Panc1 (cell line): ENCODE data around the gene GNA12. TPM values are rescaled to one million over a fixed set of nuclear protein-coding genes. Genes with fewer than 3 reads are reported as not detected.

ENCODE experiments used
- ATAC-seq: fragments of 200-7000 bp; cut with Tn5 transposase; 2 replicates; pipeline ENCODE4 v1.9.1; 2020; ENCODE audit warnings: mild to moderate bottlenecking, moderate library complexity
- BruUV-seq: library from RNA; stranded (reverse); fragments of 400-500 nt; replicated peaks from 2 replicates; lab custom pipeline; 2021; lab: Mats Ljungman, UMichigan
- CTCF ChIA-PET: fragments of 300-600 bp; sonication (Branson Sonifier 250); formaldehyde crosslinking; loops from one replicate; lab custom pipeline; 2022; ENCODE audit warnings: antibody characterized with exemption; lab: Charles Lee
- POLR2A ChIA-PET: fragments of 300-600 bp; sonication (Branson Sonifier 250); formaldehyde crosslinking; loops from one replicate; lab custom pipeline; 2022; ENCODE audit warnings: antibody characterized with exemption; lab: Charles Lee
- DNase-seq: peaks from one replicate; pipeline ENCODE4 v3.0.0-alpha.2; 2010; ENCODE audit warnings: low read depth, low spot score
- H3K27ac ChIP-seq: 2 replicates; pipeline ENCODE4 v1.5.1; 2011; ENCODE audit warnings: mild to moderate bottlenecking, low read length, inconsistent platforms
- H3K27me3 ChIP-seq: fragments of 200-500 bp; sonication (Bioruptor generic); 2 replicates; pipeline ENCODE4 v1.6.0; 2014; ENCODE audit warnings: low read length, inconsistent platforms; ENCODE audit not compliant: control insufficient read depth, insufficient read depth
- H3K36me3 ChIP-seq: fragments of 200-500 bp; sonication (Bioruptor generic); 2 replicates; pipeline ENCODE4 v1.5.1; 2014; ENCODE audit warnings: inconsistent platforms, mild to moderate bottlenecking, low read length, moderate library complexity; ENCODE audit not compliant: control insufficient read depth, insufficient read depth
- H3K4me1 ChIP-seq: 2 replicates; pipeline ENCODE4 v1.5.1; 2011; ENCODE audit warnings: inconsistent platforms, mild to moderate bottlenecking, low read length, moderate library complexity; ENCODE audit not compliant: control insufficient read depth, insufficient read depth
- H3K4me3 ChIP-seq, 2 experiments: 2 replicates each; pipeline ENCODE4 v1.5.1; 2011 to 2012; ENCODE audit warnings: low read depth in 2 of 2, low read length in 2 of 2, mild to moderate bottlenecking in 2 of 2, inconsistent platforms in 1 of 2, moderate library complexity in 1 of 2
- H3K9me3 ChIP-seq: fragments of 200-500 bp; sonication (Bioruptor generic); 2 replicates; pipeline ENCODE4 v1.5.1; 2014; ENCODE audit warnings: low read depth, mild to moderate bottlenecking, inconsistent platforms, low read length, moderate library complexity; ENCODE audit not compliant: control insufficient read depth, insufficient read depth
- CTCF ChIP-seq: fragments of 450-650 bp; IDR thresholded peaks from 2 replicates; pipeline ENCODE4 v1.5.1; 2017; ENCODE audit warnings: mild to moderate bottlenecking
- POLR2AphosphoS5 ChIP-seq: IDR thresholded peaks from 2 replicates; pipeline ENCODE4 v1.6.1; 2012; ENCODE audit warnings: mild to moderate bottlenecking, low read depth, low read length, moderate library complexity
- SIN3A ChIP-seq: IDR thresholded peaks from 2 replicates; pipeline ENCODE4 v1.6.1; 2012; ENCODE audit warnings: low read depth, mild to moderate bottlenecking, low read length, moderate library complexity, borderline replicate concordance; ENCODE audit not compliant: insufficient read depth
- TCF7L2 ChIP-seq: IDR thresholded peaks from 2 replicates; pipeline ENCODE4 v1.6.1; 2011; ENCODE audit warnings: mild to moderate bottlenecking, low read depth, low read length, inconsistent platforms
- in situ Hi-C: cut with HindIII; loops from 2 replicates; pipeline ENCODE4 v1.10.0; 2016; ENCODE audit warnings: low sequenced_read_pairs, low pct_unique_long_range_greater_than_20kb
- intact Hi-C: fragments of 100-400 bp; cut with micrococcal nuclease; formaldehyde crosslinking; loops from one replicate; pipeline ENCODE4 v1.10.0; 2022; ENCODE audit not compliant: unreplicated experiment
- total RNA-seq: library from RNA; stranded (reverse); gene quantifications from one replicate; pipeline ENCODE4 v1.2.1, GENCODE V29; 2021; ENCODE audit not compliant: unreplicated experiment
- TF ChIP-seq, protein P1 (sequence below), 2 experiments: IDR thresholded peaks; 2 replicates each; pipeline ENCODE4 v1.6.1; 2011 to 2012; ENCODE audit warnings: low read depth in 2 of 2, control low read depth in 1 of 2, low read length in 1 of 2, mild to moderate bottlenecking in 1 of 2, moderate library complexity in 1 of 2; ENCODE audit not compliant: insufficient read depth in 1 of 2

Gene GNA12
- total RNA-seq, 1 experiment from 2014 or later, result 139 TPM

GRCh38 chr7:2718296-2718965, 125.7 kb downstream of the GNA12 start:
- intact Hi-C loops, result no loop called here
- ChIA-PET POLR2A (interaction anchor here (0.5 kb wide), 1 partner anchor 18 kb away, joined by 7 read pairs; no protein-coding TSS in a partner anchor), CTCF (interaction anchor here (0.5 to 0.8 kb wide), 3 partner anchors 8 to 325 kb away, joined by 3 to 4 read pairs (median 3); no protein-coding TSS in a partner anchor)

DNA sequence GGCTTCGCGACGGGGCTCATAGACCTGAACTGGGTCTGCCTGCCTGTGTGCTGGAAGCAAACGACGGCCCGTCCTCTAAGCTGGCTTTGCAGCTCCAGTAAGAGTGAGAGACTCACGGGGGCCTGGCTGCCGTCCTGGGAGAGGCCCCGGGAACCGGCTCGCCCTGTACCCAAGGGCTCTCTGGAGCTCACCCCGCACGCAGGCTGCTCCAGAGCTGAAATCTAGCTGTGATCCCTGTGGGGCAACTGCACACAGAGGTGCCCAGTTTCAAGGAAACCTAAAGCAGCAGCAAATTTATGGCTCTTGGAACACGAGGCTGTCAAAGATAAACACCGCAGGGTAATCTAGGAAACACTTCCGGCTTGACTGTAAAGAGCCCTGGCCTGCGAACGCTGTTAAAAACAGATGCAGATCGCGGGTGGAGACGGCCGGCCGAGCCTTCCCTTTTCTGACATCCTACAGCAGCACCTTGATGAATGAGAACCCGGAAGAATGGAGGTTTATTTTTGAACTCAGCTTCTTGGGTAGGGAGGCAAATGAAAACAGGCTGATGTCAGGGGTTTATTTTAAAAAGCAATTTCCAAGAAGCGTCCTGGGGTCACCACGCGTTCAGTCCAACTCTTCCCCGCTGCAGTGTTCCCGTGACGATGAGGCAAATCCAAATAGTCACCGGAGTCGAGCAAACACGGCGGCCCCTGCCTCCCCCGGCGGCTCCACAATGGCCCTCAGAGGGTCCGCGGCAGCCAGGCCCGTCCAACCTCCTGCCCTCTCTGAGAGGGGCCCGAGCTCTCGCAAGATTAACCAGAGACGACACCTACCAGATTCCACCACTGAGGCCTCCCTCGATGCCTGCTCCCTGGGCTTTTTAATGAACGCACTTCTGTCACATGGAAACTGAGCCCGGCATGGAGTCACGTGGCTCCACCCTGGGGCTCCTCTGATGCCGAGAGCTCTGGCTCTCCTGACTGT, 126.5 kb downstream of the GNA12 start:
- H3K4me1 ChIP-seq, result peaks cover 15% of the 10 kb centered on the region; the same call in 1 of the 2 replicates
- TF ChIP-seq CTCF, result no peak
- no peak for TF ChIP-seq POLR2AphosphoS5
- no peak for TF ChIP-seq SIN3A
- TF ChIP-seq, protein P1, sequence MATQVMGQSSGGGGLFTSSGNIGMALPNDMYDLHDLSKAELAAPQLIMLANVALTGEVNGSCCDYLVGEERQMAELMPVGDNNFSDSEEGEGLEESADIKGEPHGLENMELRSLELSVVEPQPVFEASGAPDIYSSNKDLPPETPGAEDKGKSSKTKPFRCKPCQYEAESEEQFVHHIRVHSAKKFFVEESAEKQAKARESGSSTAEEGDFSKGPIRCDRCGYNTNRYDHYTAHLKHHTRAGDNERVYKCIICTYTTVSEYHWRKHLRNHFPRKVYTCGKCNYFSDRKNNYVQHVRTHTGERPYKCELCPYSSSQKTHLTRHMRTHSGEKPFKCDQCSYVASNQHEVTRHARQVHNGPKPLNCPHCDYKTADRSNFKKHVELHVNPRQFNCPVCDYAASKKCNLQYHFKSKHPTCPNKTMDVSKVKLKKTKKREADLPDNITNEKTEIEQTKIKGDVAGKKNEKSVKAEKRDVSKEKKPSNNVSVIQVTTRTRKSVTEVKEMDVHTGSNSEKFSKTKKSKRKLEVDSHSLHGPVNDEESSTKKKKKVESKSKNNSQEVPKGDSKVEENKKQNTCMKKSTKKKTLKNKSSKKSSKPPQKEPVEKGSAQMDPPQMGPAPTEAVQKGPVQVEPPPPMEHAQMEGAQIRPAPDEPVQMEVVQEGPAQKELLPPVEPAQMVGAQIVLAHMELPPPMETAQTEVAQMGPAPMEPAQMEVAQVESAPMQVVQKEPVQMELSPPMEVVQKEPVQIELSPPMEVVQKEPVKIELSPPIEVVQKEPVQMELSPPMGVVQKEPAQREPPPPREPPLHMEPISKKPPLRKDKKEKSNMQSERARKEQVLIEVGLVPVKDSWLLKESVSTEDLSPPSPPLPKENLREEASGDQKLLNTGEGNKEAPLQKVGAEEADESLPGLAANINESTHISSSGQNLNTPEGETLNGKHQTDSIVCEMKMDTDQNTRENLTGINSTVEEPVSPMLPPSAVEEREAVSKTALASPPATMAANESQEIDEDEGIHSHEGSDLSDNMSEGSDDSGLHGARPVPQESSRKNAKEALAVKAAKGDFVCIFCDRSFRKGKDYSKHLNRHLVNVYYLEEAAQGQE (IDR thresholded peaks at IDR 0.05; ENCODE audit: insufficient read depth in 1 of 2, low read depth in 2 of 2, low read length in 1 of 2), result no peak
- no peak for TF ChIP-seq TCF7L2
- intact Hi-C loops, result no loop called here
- no peaks in the 10 kb centered on the region for H3K27me3 ChIP-seq
- ChIA-PET CTCF (no interaction called here), POLR2A (no interaction called here)
- no peak overlapping the region for H3K4me3 ChIP-seq
- in situ Hi-C loops, result no loop called here
- DNase-seq, result no peak
- ATAC-seq, result no peak
- no peak overlapping the region for H3K27ac ChIP-seq
- H3K9me3 ChIP-seq, result no peaks in the 10 kb centered on the region
- no TSS peak for BruUV-seq
- H3K36me3 ChIP-seq, result no peaks in the 10 kb centered on the region; the same call in 1 of the 2 replicates

More at GRCh38 chr7:2718296-2718965, 125.7 kb downstream of the GNA12 start:
- Histone ChIP-seq H3K4me1 (peaks cover 15% of the 10 kb centered on the region; the same call in 1 of the 2 replicates), H3K9me3 (no peaks in the 10 kb centered on the region), H3K27ac (no peak overlapping the region), H3K27me3 (no peaks in the 10 kb centered on the region), H3K4me3 (no peak overlapping the region), H3K36me3 (no peaks in the 10 kb centered on the region; the same call in 1 of the 2 replicates)
- BruUV-seq, result no TSS peak
- ATAC-seq, result no peak
- in situ Hi-C loops, result no loop called here
- no peak for DNase-seq
- TF ChIP-seq POLR2AphosphoS5, result no peak
- TF ChIP-seq, protein P1 (IDR thresholded peaks at IDR 0.05; ENCODE audit: insufficient read depth in 1 of 2, low read depth in 2 of 2, low read length in 1 of 2), result no peak
- TF ChIP-seq SIN3A, result no peak
- TF ChIP-seq TCF7L2, result no peak
- TF ChIP-seq CTCF, result no peak
